Astrocyte (in vitro differentiated cells and primary cell): ENCODE measurements around the gene CDH18. TPM values are rescaled to one million over a fixed set of nuclear protein-coding genes. Genes with fewer than 3 reads are reported as not detected.

Source experiments
- DNase-seq: peaks from one replicate; pipeline ENCODE4 v3.0.0-alpha.2; 2010; ENCODE audit warnings: low read depth
- FAIRE-seq: peaks from 2 replicates; lab custom pipeline; 2011; peaks lifted over from hg19 to GRCh38; lab: Jason Lieb, UNC
- H2AFZ ChIP-seq: 2 replicates; pipeline ENCODE4 v1.6.0; 2012; ENCODE audit warnings: low read depth, low read length, inconsistent platforms
- H3K27ac ChIP-seq: 2 replicates; pipeline ENCODE4 v1.5.1; 2011; ENCODE audit warnings: low read depth, low read length, inconsistent platforms
- H3K27me3 ChIP-seq: 2 replicates; pipeline ENCODE4 v1.6.0; 2011; ENCODE audit warnings: low read length, inconsistent platforms; ENCODE audit not compliant: insufficient read depth
- H3K36me3 ChIP-seq: 2 replicates; pipeline ENCODE4 v1.5.1; 2011; ENCODE audit warnings: low read length, inconsistent platforms; ENCODE audit not compliant: insufficient read depth
- H3K4me1 ChIP-seq: 2 replicates; pipeline ENCODE4 v1.5.1; 2011; ENCODE audit warnings: low read length, inconsistent platforms; ENCODE audit not compliant: insufficient read depth
- H3K4me2 ChIP-seq: 2 replicates; pipeline ENCODE4 v1.6.0; 2012; ENCODE audit warnings: low read length, inconsistent platforms
- H3K4me3 ChIP-seq: 2 replicates; pipeline ENCODE4 v1.5.1; 2011; ENCODE audit warnings: low read depth, mild to moderate bottlenecking, low read length, inconsistent platforms; ENCODE audit not compliant: insufficient read depth
- H3K79me2 ChIP-seq: 2 replicates; pipeline ENCODE4 v1.6.0; 2012; ENCODE audit warnings: mild to moderate bottlenecking, low read length, inconsistent platforms; ENCODE audit not compliant: insufficient read depth
- H3K9ac ChIP-seq: 2 replicates; pipeline ENCODE4 v1.6.0; 2012; ENCODE audit warnings: mild to moderate bottlenecking, low read length, inconsistent platforms
- H3K9me3 ChIP-seq: 2 replicates; pipeline ENCODE4 v1.5.1; 2012; ENCODE audit warnings: low read depth, mild to moderate bottlenecking, low read length, inconsistent platforms; ENCODE audit not compliant: insufficient read depth
- H4K20me1 ChIP-seq: 2 replicates; pipeline ENCODE4 v1.6.0; 2012; ENCODE audit warnings: low read length, inconsistent platforms; ENCODE audit not compliant: insufficient read depth
- H3K27ac Mint-ChIP-seq: one replicate; pipeline ENCODE4 v1.8.0; 2021; ENCODE audit warnings: mild to moderate bottlenecking, mixed read lengths; ENCODE audit not compliant: unreplicated experiment
- H3K27me3 Mint-ChIP-seq: one replicate; pipeline ENCODE4 v1.8.0; 2021; ENCODE audit warnings: low read depth, mixed read lengths; ENCODE audit not compliant: unreplicated experiment
- H3K36me3 Mint-ChIP-seq: one replicate; pipeline ENCODE4 v1.8.0; 2021; ENCODE audit warnings: low read depth, mixed read lengths; ENCODE audit not compliant: unreplicated experiment
- H3K4me1 Mint-ChIP-seq: one replicate; pipeline ENCODE4 v1.8.0; 2021; ENCODE audit warnings: low read depth, mixed read lengths; ENCODE audit not compliant: unreplicated experiment
- H3K4me3 Mint-ChIP-seq: one replicate; pipeline ENCODE4 v1.8.0; 2021; ENCODE audit warnings: mild to moderate bottlenecking, moderate library complexity, mixed read lengths; ENCODE audit not compliant: unreplicated experiment
- H3K9me3 Mint-ChIP-seq: one replicate; pipeline ENCODE4 v1.8.0; 2021; ENCODE audit warnings: mild to moderate bottlenecking, mixed read lengths; ENCODE audit not compliant: unreplicated experiment
- CTCF ChIP-seq: IDR thresholded peaks from 2 replicates; pipeline ENCODE4 v1.5.1; 2011; ENCODE audit warnings: low read depth, mild to moderate bottlenecking, inconsistent platforms, low read length, moderate library complexity; ENCODE audit not compliant: insufficient read depth
- EZH2 ChIP-seq: IDR thresholded peaks from 2 replicates; pipeline ENCODE4 v1.6.1; 2012; ENCODE audit warnings: mild to moderate bottlenecking, low read length, inconsistent platforms; ENCODE audit not compliant: insufficient read depth
- total RNA-seq: library from RNA; stranded (reverse); gene quantifications from 2 replicates; pipeline ENCODE4 v1.2.1, GENCODE V29; 2021

The CDH18 gene
- total RNA-seq, 1 donor from 2014 or later, result not detected

GRCh38 chr5:19531374-19531952, 456.5 kb downstream of the CDH18 start:
- Histone ChIP-seq H3K36me3 (no peaks in the 10 kb centered on the region), H3K27ac (no peak overlapping the region), H2AFZ (no peak overlapping the region), H3K9me3 (no peaks in the 10 kb centered on the region), H3K27me3 (no peaks in the 10 kb centered on the region), H3K9ac (no peak overlapping the region), H3K4me1 (no peaks in the 10 kb centered on the region), H3K79me2 (no peaks in the 10 kb centered on the region), H4K20me1 (no peaks in the 10 kb centered on the region), H3K4me2 (no peak overlapping the region), H3K4me3 (no peak overlapping the region)
- Mint-ChIP-seq H3K4me1 (peaks cover 1% of the 10 kb centered on the region), H3K4me3 (no peak overlapping the region), H3K27ac (no peak overlapping the region), H3K36me3 (no peaks in the 10 kb centered on the region), H3K9me3 (peaks cover 2% of the 10 kb centered on the region), H3K27me3 (no peaks in the 10 kb centered on the region)
- TF ChIP-seq EZH2 (no peak), CTCF (no peak)
- DNase-seq (peak; percentile 61), FAIRE-seq (no peak)

DNA sequence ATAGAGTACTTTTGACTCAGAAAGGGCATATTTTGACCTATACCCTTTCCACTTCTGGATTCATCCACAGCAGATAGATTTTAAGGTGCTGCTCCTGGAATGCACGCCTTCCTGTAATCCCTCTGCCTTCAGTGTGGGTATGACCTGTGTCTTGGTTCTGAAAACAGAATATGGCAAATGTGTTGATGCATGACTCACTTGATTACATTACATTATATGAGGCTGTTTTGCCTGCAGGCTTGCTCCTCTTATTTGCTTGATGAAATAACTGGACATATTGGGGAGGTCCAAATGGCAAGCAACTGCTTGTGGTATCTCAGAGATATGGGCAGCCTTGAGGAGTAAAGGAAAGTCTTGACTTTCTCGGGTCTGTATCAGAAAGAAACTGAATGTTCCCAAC, 468.6 kb downstream of the CDH18 start:
- H3K36me3 ChIP-seq, result no peaks in the 10 kb centered on the region
- H3K36me3 Mint-ChIP-seq, result no peaks in the 10 kb centered on the region
- no peak overlapping the region for H3K4me3 ChIP-seq
- TF ChIP-seq CTCF (no peak), EZH2 (no peak)
- H3K9me3 Mint-ChIP-seq, result no peaks in the 10 kb centered on the region
- H3K27me3 Mint-ChIP-seq, result peaks cover 2% of the 10 kb centered on the region
- no peaks in the 10 kb centered on the region for H3K4me1 ChIP-seq
- no peak overlapping the region for H3K4me3 Mint-ChIP-seq
- no peak overlapping the region for H2AFZ ChIP-seq
- no peak overlapping the region for H3K4me2 ChIP-seq
- no peak for DNase-seq
- no peak overlapping the region for H3K27ac ChIP-seq
- no peak overlapping the region for H3K9ac ChIP-seq
- no peak for FAIRE-seq
- H3K4me1 Mint-ChIP-seq, result no peaks in the 10 kb centered on the region
- no peak overlapping the region for H3K27ac Mint-ChIP-seq
- H3K27me3 ChIP-seq, result no peaks in the 10 kb centered on the region
- H4K20me1 ChIP-seq, result no peaks in the 10 kb centered on the region
- no peaks in the 10 kb centered on the region for H3K9me3 ChIP-seq
- H3K79me2 ChIP-seq, result no peaks in the 10 kb centered on the region

DNA sequence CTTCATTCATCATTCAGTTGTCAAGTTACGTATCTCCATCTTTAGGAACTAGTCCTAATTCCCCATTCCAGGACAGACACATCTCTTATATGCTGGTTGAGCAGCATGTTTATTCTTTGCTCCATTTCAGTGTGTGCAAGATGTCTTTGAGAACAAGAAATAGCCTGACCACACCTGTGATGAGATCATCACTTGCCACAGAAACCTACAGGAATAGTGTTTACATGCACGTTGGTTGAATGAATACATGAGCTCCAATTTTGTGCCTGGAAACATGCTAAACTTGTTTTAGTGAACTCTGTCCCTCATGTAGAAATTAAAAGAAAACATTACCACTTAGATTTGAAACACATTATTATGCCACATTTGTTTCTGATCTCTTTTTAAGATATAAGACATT, 489.1 kb downstream of the CDH18 start:
- H3K4me2 ChIP-seq, result no peak overlapping the region
- H3K4me1 Mint-ChIP-seq, result no peaks in the 10 kb centered on the region
- H3K36me3 ChIP-seq, result no peaks in the 10 kb centered on the region
- no peak for TF ChIP-seq CTCF
- TF ChIP-seq EZH2, result no peak
- no peak overlapping the region for H2AFZ ChIP-seq
- no peaks in the 10 kb centered on the region for H3K9me3 Mint-ChIP-seq
- no peaks in the 10 kb centered on the region for H3K27me3 ChIP-seq
- H3K4me1 ChIP-seq, result no peaks in the 10 kb centered on the region
- H3K36me3 Mint-ChIP-seq, result no peaks in the 10 kb centered on the region
- DNase-seq (no peak), FAIRE-seq (no peak)
- no peak overlapping the region for H3K4me3 ChIP-seq
- no peaks in the 10 kb centered on the region for H3K79me2 ChIP-seq
- no peaks in the 10 kb centered on the region for H3K27me3 Mint-ChIP-seq
- H3K27ac Mint-ChIP-seq, result no peak overlapping the region
- H3K4me3 Mint-ChIP-seq, result no peak overlapping the region
- H3K9me3 ChIP-seq, result no peaks in the 10 kb centered on the region
- no peak overlapping the region for H3K27ac ChIP-seq
- H4K20me1 ChIP-seq, result no peaks in the 10 kb centered on the region
- no peak overlapping the region for H3K9ac ChIP-seq
